AG04450 (cell line): ENCODE data around the gene KCNIP4. TPM values are rescaled to one million over a fixed set of nuclear protein-coding genes. Genes with fewer than 3 reads are reported as not detected.

Experiments used
- CTCF ChIA-PET: fragments of 300-600, 350-600 bp; formaldehyde crosslinking; extraction: SDS; loops from one replicate; lab custom pipeline; 2022; ENCODE audit warnings: antibody characterized with exemption, inconsistent platforms; lab: Charles Lee
- POLR2A ChIA-PET: fragments of 350-600 bp; formaldehyde crosslinking; extraction: SDS; loops from one replicate; lab custom pipeline; 2021; ENCODE audit warnings: antibody characterized with exemption, inconsistent platforms; lab: Yijun Ruan, JAX
- DNase-seq: peaks from one replicate; pipeline ENCODE4 v3.0.0-alpha.2; 2011; ENCODE audit warnings: low read depth, low spot score
- H3K27ac ChIP-seq: one replicate; pipeline ENCODE4 v1.5.1; 2012; ENCODE audit warnings: low read depth, low read length, control low read depth
- H3K27me3 ChIP-seq: one replicate; pipeline ENCODE4 v1.6.0; 2012; ENCODE audit warnings: low read length; ENCODE audit not compliant: control insufficient read depth, insufficient read depth
- H3K4me3 ChIP-seq: 2 replicates; pipeline ENCODE4 v1.5.1; 2011; ENCODE audit warnings: mild to moderate bottlenecking, low read depth, low read length, control low read depth
- H3K9me3 ChIP-seq: 2 replicates; pipeline ENCODE4 v1.5.1; 2012; ENCODE audit warnings: low read length; ENCODE audit not compliant: control insufficient read depth, insufficient read depth
- CTCF ChIP-seq: IDR thresholded peaks from 2 replicates; pipeline ENCODE4 v1.5.1; 2011; ENCODE audit warnings: low read depth, low read length, control low read depth, inconsistent platforms
- polyA plus RNA-seq: library from polyadenylated mRNA; depleted of rRNA; stranded (reverse); fragments of >200 nt; gene quantifications from 2 replicates; pipeline ENCODE4 v1.2.3, GENCODE V29; 2011

The KCNIP4 gene
- polyA plus RNA-seq, 1 experiment, result not detected

GRCh38 chr4:20700007-20700761 is 1248.4 kb downstream of the KCNIP4 start, which contains the start of gene PACRGL:
TSS of gene PACRGL (plus strand) at chr4:20700458. CDS start at chr4:20704482, 4,024 bp downstream.
- peak within 1 kb of the TSS; percentile 90 for H3K4me3 ChIP-seq
- H3K9me3 ChIP-seq, result no peaks in the 10 kb centered on the region
- H3K27me3 ChIP-seq, result no peaks in the 10 kb centered on the region
- ChIA-PET CTCF (interaction anchor here (1.4 kb wide), 1 partner anchor 73 kb away, joined by 3 read pairs; no protein-coding TSS in a partner anchor), POLR2A (interaction anchor here (0.5 to 0.7 kb wide), 2 partner anchors 446 to 978 kb away, joined by 3 to 4 read pairs; no protein-coding TSS in a partner anchor)
- peak; percentile 67 for DNase-seq
- peak within 1 kb of the TSS; percentile 63 for H3K27ac ChIP-seq
- no peak for TF ChIP-seq CTCF

- DNase-seq, result no peak
- ChIA-PET CTCF (interaction anchor here (1.2 to 1.7 kb wide), 2 partner anchors 14 to 75 kb away, joined by 6 read pairs; no protein-coding TSS in a partner anchor), POLR2A (no interaction called here)
- H3K9me3 ChIP-seq, result no peaks in the 10 kb centered on the region
- TF ChIP-seq CTCF, result no peak
- no peaks in the 10 kb centered on the region for H3K27me3 ChIP-seq
- no peak overlapping the region for H3K27ac ChIP-seq
- H3K4me3 ChIP-seq, result no peak overlapping the region
These were observed 1249.8 kb downstream of the KCNIP4 start for GRCh38 chr4:20698820-20699219.

- Histone ChIP-seq H3K4me3 (no peak overlapping the region), H3K9me3 (no peaks in the 10 kb centered on the region), H3K27me3 (no peaks in the 10 kb centered on the region), H3K27ac (no peak overlapping the region)
- POLR2A ChIA-PET, result no interaction called here
- no peak for TF ChIP-seq CTCF
- no peak for DNase-seq
- CTCF ChIA-PET, result interaction anchor here (1.2 to 1.7 kb wide), 2 partner anchors 13 to 75 kb away, joined by 6 read pairs; no protein-coding TSS in a partner anchor
These were observed 1250.2 kb downstream of the KCNIP4 start for GRCh38 chr4:20698382-20698781.

- no peak for DNase-seq
- Histone ChIP-seq H3K9me3 (no peaks in the 10 kb centered on the region), H3K4me3 (no peak overlapping the region), H3K27ac (no peak overlapping the region), H3K27me3 (no peaks in the 10 kb centered on the region)
- ChIA-PET CTCF (interaction anchor here (0.9 kb wide), 1 partner anchor 12 kb away, joined by 3 read pairs; no protein-coding TSS in a partner anchor), POLR2A (no interaction called here)
- no peak for TF ChIP-seq CTCF
These were observed 1251.8 kb downstream of the KCNIP4 start for GRCh38 chr4:20696815-20697214.

GRCh38 chr4:20687864-20688263 is 1260.7 kb downstream of the KCNIP4 start:
- no peak for TF ChIP-seq CTCF
- POLR2A ChIA-PET, result interaction anchor here (0.7 kb wide), 1 partner anchor 11 kb away, joined by 5 read pairs; no protein-coding TSS in a partner anchor
- DNase-seq, result peak; percentile 33
- Histone ChIP-seq H3K9me3 (no peaks in the 10 kb centered on the region), H3K4me3 (no peak overlapping the region), H3K27ac (no peak overlapping the region), H3K27me3 (peaks cover 5% of the 10 kb centered on the region)
- CTCF ChIA-PET, result interaction anchor here (0.5 to 1.7 kb wide), 6 partner anchors 17 to 389 kb away, joined by 3 to 5 read pairs (median 4); no protein-coding TSS in a partner anchor
